GM23338 (cell line): ENCODE data around the gene NINJ2. TPM values are rescaled to one million over a fixed set of nuclear protein-coding genes. Genes with fewer than 3 reads are reported as not detected.

Source experiments
- ATAC-seq: fragments of 200-7000 bp; cut with Tn5 transposase; 3 replicates; pipeline ENCODE4 v1.9.1; 2020
- DNase-seq: peaks from one replicate; pipeline ENCODE4 v3.0.0-alpha.2; 2015; ENCODE audit warnings: low spot score
- H2AFZ ChIP-seq: fragments of 200-600 bp; sonication (generic); 2 replicates; pipeline ENCODE4 v1.8.0; 2016; ENCODE audit warnings: antibody characterized with exemption, mild to moderate bottlenecking, moderate library complexity
- H3F3A ChIP-seq: fragments of 200-600 bp; sonication (generic); replicated peaks from 2 replicates; pipeline ENCODE4 v1.8.0; 2017; ENCODE audit warnings: antibody characterized with exemption, mixed run types, low read depth
- H3K27ac ChIP-seq: fragments of 200-600 bp; sonication (generic); 2 replicates; pipeline ENCODE4 v1.6.1; 2016; ENCODE audit warnings: low read depth
- H3K27me3 ChIP-seq: fragments of 200-600 bp; sonication (generic); 2 replicates; pipeline ENCODE4 v1.8.0; 2016; ENCODE audit warnings: mild to moderate bottlenecking, mixed run types, moderate library complexity; ENCODE audit not compliant: insufficient read depth
- H3K36me3 ChIP-seq: fragments of 200-600 bp; sonication (generic); 2 replicates; pipeline ENCODE4 v1.8.0; 2016; ENCODE audit warnings: mild to moderate bottlenecking; ENCODE audit not compliant: insufficient read depth
- H3K4me1 ChIP-seq: fragments of 200-600 bp; sonication (generic); 2 replicates; pipeline ENCODE4 v1.8.0; 2016; ENCODE audit warnings: mild to moderate bottlenecking, moderate library complexity; ENCODE audit not compliant: insufficient read depth
- H3K4me2 ChIP-seq: fragments of 200-600 bp; sonication (generic); 2 replicates; pipeline ENCODE4 v1.7.1; 2017; ENCODE audit warnings: mixed run types
- H3K4me3 ChIP-seq: fragments of 200-600 bp; sonication (generic); 2 replicates; pipeline ENCODE4 v1.6.1; 2016; ENCODE audit warnings: mixed run types
- H3K79me2 ChIP-seq: fragments of 200-600 bp; sonication (generic); replicated peaks from 2 replicates; pipeline ENCODE4 v1.8.0; 2017; ENCODE audit warnings: mild to moderate bottlenecking; ENCODE audit not compliant: insufficient read depth
- H3K9me2 ChIP-seq: fragments of 200-600 bp; sonication (generic); 2 replicates; pipeline ENCODE4 v1.8.0; 2017; ENCODE audit not compliant: insufficient read depth
- H4K20me1 ChIP-seq: fragments of 200-600 bp; sonication (generic); replicated peaks from 2 replicates; pipeline ENCODE4 v1.8.0; 2017; ENCODE audit warnings: mild to moderate bottlenecking; ENCODE audit not compliant: insufficient read depth
- H3K27ac Mint-ChIP-seq: 2 replicates; pipeline ENCODE4 v1.8.0; 2020; ENCODE audit warnings: inconsistent platforms, mild to moderate bottlenecking, moderate library complexity, mixed read lengths
- H3K27me3 Mint-ChIP-seq: 3 replicates; pipeline ENCODE4 v1.8.0; 2022; ENCODE audit warnings: low read depth, mild to moderate bottlenecking, moderate library complexity, mixed read lengths, inconsistent platforms; ENCODE audit not compliant: insufficient read depth, poor library complexity
- H3K36me3 Mint-ChIP-seq: 3 replicates; pipeline ENCODE4 v1.8.0; 2021; ENCODE audit warnings: low read depth, mild to moderate bottlenecking, inconsistent platforms, moderate library complexity, mixed read lengths
- H3K4me1 Mint-ChIP-seq: 3 replicates; pipeline ENCODE4 v1.8.0; 2020; ENCODE audit warnings: mild to moderate bottlenecking, inconsistent platforms, mixed read lengths
- H3K4me3 Mint-ChIP-seq: 3 replicates; pipeline ENCODE4 v1.8.0; 2021; ENCODE audit warnings: moderate library complexity, mild to moderate bottlenecking, inconsistent platforms, mixed read lengths
- H3K9me3 Mint-ChIP-seq: 3 replicates; pipeline ENCODE4 v1.8.0; 2020; ENCODE audit warnings: moderate library complexity, mild to moderate bottlenecking, inconsistent platforms, mixed read lengths
- CREB1 ChIP-seq: fragments of 250-450 bp; sonication (Bioruptor Pico); IDR thresholded peaks from 2 replicates; pipeline ENCODE4 v1.5.0; 2020; ENCODE audit warnings: low read depth, mild to moderate bottlenecking, moderate library complexity
- EZH2 ChIP-seq: fragments of 200-600 bp; sonication (generic); IDR thresholded peaks from one replicate; pipeline ENCODE4 v1.8.0; 2017; ENCODE audit warnings: antibody characterized with exemption, mild to moderate bottlenecking, low read depth; ENCODE audit not compliant: unreplicated experiment
- EZH2phosphoT487 ChIP-seq: fragments of 200-600 bp; sonication (generic); IDR thresholded peaks from one replicate; pipeline ENCODE4 v1.8.1; 2018; ENCODE audit warnings: antibody characterized with exemption; ENCODE audit not compliant: unreplicated experiment
- NANOG ChIP-seq: IDR thresholded peaks from 2 replicates; pipeline ENCODE4 v1.6.1; 2016; ENCODE audit warnings: antibody characterized with exemption, borderline replicate concordance
- REST ChIP-seq: IDR thresholded peaks from one replicate; pipeline ENCODE4 v1.6.1; 2018; ENCODE audit warnings: antibody characterized with exemption; ENCODE audit not compliant: unreplicated experiment
- polyA plus RNA-seq: library from polyadenylated mRNA; unstranded; fragments of >200 nt; fragmentation: Nextera tagmentation; extraction: Ambion mirVana; gene quantifications from 2 replicates; pipeline ENCODE4 v1.2.1, GENCODE V29; 2016
- total RNA-seq: library from RNA; depleted of rRNA; stranded (reverse); fragments of >200 nt; shearing (Covaris generic); gene quantifications from 2 replicates; pipeline ENCODE4 v1.2.3, GENCODE V29; 2014
- TF ChIP-seq, protein P1 (sequence below), 2 experiments: fragments of 200-600 bp in 1 of 2; sonication (generic) in 1 of 2; conservative IDR thresholded peaks; 2 replicates each; pipeline versions ENCODE4 v1.5.1 to v1.6.1; 2016 to 2017; ENCODE audit warnings: antibody characterized with exemption in 2 of 2, low read depth in 2 of 2, mild to moderate bottlenecking in 2 of 2, moderate library complexity in 1 of 2

Gene NINJ2
- total and polyA plus RNA-seq, 2 experiments from 2014 or later = 0.94 to 2.6 TPM

- Mint-ChIP-seq H3K27ac (no peak overlapping the region), H3K36me3 (no peaks in the 10 kb centered on the region)
Measured at GRCh38 chr12:685388-685787, 22.1 kb upstream of the NINJ2 start.

GRCh38 chr12:684416-684815 lies 21.2 kb upstream of the NINJ2 start:
- no peak overlapping the region for H3K27ac ChIP-seq
- no peaks in the 10 kb centered on the region for H3K79me2 ChIP-seq
- TF ChIP-seq, protein P1, sequence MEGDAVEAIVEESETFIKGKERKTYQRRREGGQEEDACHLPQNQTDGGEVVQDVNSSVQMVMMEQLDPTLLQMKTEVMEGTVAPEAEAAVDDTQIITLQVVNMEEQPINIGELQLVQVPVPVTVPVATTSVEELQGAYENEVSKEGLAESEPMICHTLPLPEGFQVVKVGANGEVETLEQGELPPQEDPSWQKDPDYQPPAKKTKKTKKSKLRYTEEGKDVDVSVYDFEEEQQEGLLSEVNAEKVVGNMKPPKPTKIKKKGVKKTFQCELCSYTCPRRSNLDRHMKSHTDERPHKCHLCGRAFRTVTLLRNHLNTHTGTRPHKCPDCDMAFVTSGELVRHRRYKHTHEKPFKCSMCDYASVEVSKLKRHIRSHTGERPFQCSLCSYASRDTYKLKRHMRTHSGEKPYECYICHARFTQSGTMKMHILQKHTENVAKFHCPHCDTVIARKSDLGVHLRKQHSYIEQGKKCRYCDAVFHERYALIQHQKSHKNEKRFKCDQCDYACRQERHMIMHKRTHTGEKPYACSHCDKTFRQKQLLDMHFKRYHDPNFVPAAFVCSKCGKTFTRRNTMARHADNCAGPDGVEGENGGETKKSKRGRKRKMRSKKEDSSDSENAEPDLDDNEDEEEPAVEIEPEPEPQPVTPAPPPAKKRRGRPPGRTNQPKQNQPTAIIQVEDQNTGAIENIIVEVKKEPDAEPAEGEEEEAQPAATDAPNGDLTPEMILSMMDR (conservative IDR thresholded peaks at IDR 0.05; ENCODE audit: low read depth in 2 of 2) = no peak
- no peak for TF ChIP-seq NANOG
- no peak overlapping the region for H3K4me2 ChIP-seq
- H2AFZ ChIP-seq = no peak overlapping the region
- H3K9me3 Mint-ChIP-seq = no peaks in the 10 kb centered on the region
- no peaks in the 10 kb centered on the region for H3F3A ChIP-seq
- DNase-seq = no peak
- H3K27me3 ChIP-seq = no peaks in the 10 kb centered on the region
- no peak for ATAC-seq
- no peaks in the 10 kb centered on the region for H3K4me1 ChIP-seq
- no peaks in the 10 kb centered on the region for H3K9me2 ChIP-seq
- no peaks in the 10 kb centered on the region for H3K4me1 Mint-ChIP-seq
- no peak overlapping the region for H3K4me3 Mint-ChIP-seq
- H3K36me3 Mint-ChIP-seq = no peaks in the 10 kb centered on the region
- H3K4me3 ChIP-seq = no peak overlapping the region
- no peaks in the 10 kb centered on the region for H4K20me1 ChIP-seq
- H3K27ac Mint-ChIP-seq = no peak overlapping the region
- H3K27me3 Mint-ChIP-seq = peaks cover 4% of the 10 kb centered on the region
- no peaks in the 10 kb centered on the region for H3K36me3 ChIP-seq

More at GRCh38 chr12:685388-685787, 22.1 kb upstream of the NINJ2 start:
- H3K4me2 ChIP-seq = no peak overlapping the region
- Mint-ChIP-seq H3K9me3 (no peaks in the 10 kb centered on the region), H3K4me1 (no peaks in the 10 kb centered on the region), H3K4me3 (no peak overlapping the region), H3K27me3 (peaks cover 1% of the 10 kb centered on the region)
- peak overlapping the region; percentile 38; the same call in 1 of the 2 replicates for H2AFZ ChIP-seq
- no peaks in the 10 kb centered on the region for H3K4me1 ChIP-seq
- DNase-seq = no peak
- TF ChIP-seq NANOG (no peak), CREB1 (CRISPR knock-in tag) (no peak), EZH2phosphoT487 (no peak), REST (no peak), EZH2 (no peak)
- no peaks in the 10 kb centered on the region for H3K27me3 ChIP-seq
- no peak overlapping the region for H3K27ac ChIP-seq
- ATAC-seq = no peak
- H3K36me3 ChIP-seq = no peaks in the 10 kb centered on the region
- H3K79me2 ChIP-seq = no peaks in the 10 kb centered on the region
- H3K9me2 ChIP-seq = no peaks in the 10 kb centered on the region
- no peaks in the 10 kb centered on the region for H4K20me1 ChIP-seq
- H3F3A ChIP-seq = no peaks in the 10 kb centered on the region
- H3K4me3 ChIP-seq = no peak overlapping the region
